ENCODE data around the gene C2CD4D. TPM values are rescaled to one million over a fixed set of nuclear protein-coding genes. Genes with fewer than 3 reads are reported as not detected.

The C2CD4D gene
- total RNA-seq, 1 experiment from 2014 or later = 0.17 TPM

GRCh38 chr1:151814971-151815545 lies 24.6 kb downstream of the C2CD4D start:
- no peak overlapping the region for H3K27ac ChIP-seq (ENCODE audit: low read depth, low read length)
- no peak overlapping the region for H2AFZ ChIP-seq (ENCODE audit: low read depth, low read length, poor library complexity, severe bottlenecking)
- H3K4me1 ChIP-seq (ENCODE audit: control insufficient read depth in 1 of 2, insufficient read depth in 2 of 2, low read length in 2 of 2) = no peaks in the 10 kb centered on the region; a peak in 1 of 4 replicates
- no peak overlapping the region for H3K9ac ChIP-seq (ENCODE audit: low read length)
- no peak for ATAC-seq
- H3K27me3 ChIP-seq (ENCODE audit: insufficient read depth, low read length) = no peaks in the 10 kb centered on the region
- ChIA-PET CTCF (no interaction called here), POLR2A (no interaction called here), RAD21 (ENCODE audit: low non-redundant PET in 1 of 2, low total read pairs in 2 of 2, uncharacterized antibody in 2 of 2, unreplicated experiment in 2 of 2) (no interaction called here)
- BruUV-seq (replicated peaks) = no TSS peak
- H3K4me2 ChIP-seq (ENCODE audit: low read length) = no peak overlapping the region
- H3K36me3 ChIP-seq (ENCODE audit: control insufficient read depth in 1 of 2, insufficient read depth in 2 of 2, low read length in 2 of 2) = no peaks in the 10 kb centered on the region
- DNase-seq (ENCODE audit: low read depth, low spot score) = no peak
- no peak for TF ChIP-seq CEBPB (IDR thresholded peaks at IDR 0.05; ENCODE audit: low read depth)
- no peak for TF ChIP-seq FOSL1 (IDR thresholded peaks at IDR 0.05; ENCODE audit: low read depth)
- no peak for TF ChIP-seq SRF (IDR thresholded peaks at IDR 0.05; ENCODE audit: low read depth)
- no peak for TF ChIP-seq EZH2phosphoT487 (IDR thresholded peaks at IDR 0.05; ENCODE audit: borderline replicate concordance)
- TF ChIP-seq SP1 (IDR thresholded peaks at IDR 0.05; ENCODE audit: low read depth) = no peak
- no peak for TF ChIP-seq CTCF (IDR thresholded peaks at IDR 0.05 in 2 of 3, conservative IDR thresholded peaks at IDR 0.05 in 1 of 3; ENCODE audit: borderline replicate concordance in 1 of 3, insufficient read depth in 1 of 3, low read depth in 2 of 3, low read length in 2 of 3)
- no peak for TF ChIP-seq EGR1 (IDR thresholded peaks at IDR 0.05; ENCODE audit: low read depth)
- no peak overlapping the region for H3K4me3 ChIP-seq (replicated peaks in 1 of 2; ENCODE audit: low read depth in 1 of 2, low read length in 2 of 2)
- no peaks in the 10 kb centered on the region for H3K9me2 ChIP-seq (ENCODE audit: insufficient read depth)
- intact Hi-C loops (cut with micrococcal nuclease) = no loop called here
- no peaks in the 10 kb centered on the region for H3K79me2 ChIP-seq (ENCODE audit: insufficient read depth, low read length)
- H3K9me3 ChIP-seq (ENCODE audit: control insufficient read depth in 1 of 2, insufficient read depth in 1 of 2, low read depth in 1 of 2, low read length in 2 of 2) = no peaks in the 10 kb centered on the region
- no peaks in the 10 kb centered on the region for H4K20me1 ChIP-seq (ENCODE audit: insufficient read depth)

GRCh38 chr1:151814426-151814825 lies 25.2 kb downstream of the C2CD4D start:
- no TSS peak for BruUV-seq (replicated peaks)

More at GRCh38 chr1:151814426-151814825, 25.2 kb downstream of the C2CD4D start:
- intact Hi-C loops (cut with micrococcal nuclease) = no loop called here
- Histone ChIP-seq H3K9ac (ENCODE audit: low read length) (no peak overlapping the region), H3K79me2 (ENCODE audit: insufficient read depth, low read length) (no peaks in the 10 kb centered on the region), H2AFZ (ENCODE audit: low read depth, low read length, poor library complexity, severe bottlenecking) (no peak overlapping the region), H3K9me3 (ENCODE audit: control insufficient read depth in 1 of 2, insufficient read depth in 1 of 2, low read depth in 1 of 2, low read length in 2 of 2) (no peaks in the 10 kb centered on the region), H3K36me3 (ENCODE audit: control insufficient read depth in 1 of 2, insufficient read depth in 2 of 2, low read length in 2 of 2) (no peaks in the 10 kb centered on the region), H3K27ac (ENCODE audit: low read depth, low read length) (no peak overlapping the region), H3K4me3 (replicated peaks in 1 of 2; ENCODE audit: low read depth in 1 of 2, low read length in 2 of 2) (no peak overlapping the region), H3K9me2 (ENCODE audit: insufficient read depth) (no peaks in the 10 kb centered on the region), H4K20me1 (ENCODE audit: insufficient read depth) (no peaks in the 10 kb centered on the region), H3K4me2 (ENCODE audit: low read length) (no peak overlapping the region), H3K27me3 (ENCODE audit: insufficient read depth, low read length) (no peaks in the 10 kb centered on the region), H3K4me1 (ENCODE audit: control insufficient read depth in 1 of 2, insufficient read depth in 2 of 2, low read length in 2 of 2) (no peaks in the 10 kb centered on the region)
- ChIA-PET CTCF (no interaction called here), POLR2A (no interaction called here), RAD21 (ENCODE audit: low non-redundant PET in 1 of 2, low total read pairs in 2 of 2, uncharacterized antibody in 2 of 2, unreplicated experiment in 2 of 2) (no interaction called here)
- no peak for TF ChIP-seq SRF (IDR thresholded peaks at IDR 0.05; ENCODE audit: low read depth)
- DNase-seq (ENCODE audit: low read depth, low spot score) (no peak), ATAC-seq (no peak)
